ENCODE measurements around the gene TFE3. TPM values are rescaled to one million over a fixed set of nuclear protein-coding genes. Genes with fewer than 3 reads are reported as not detected.
"Not testable (repeated sequence)": the region's sequence is repeated elsewhere in the genome, so short reads cannot be mapped to it uniquely, and the experiment has no call there.

TFE3 gene
- total RNA-seq, 1 donor from 2014 or later, result 39.8 TPM

- Mint-ChIP-seq H3K4me1 (ENCODE audit: low read depth, unreplicated experiment) (no peaks in the 10 kb centered on the region), H3K27ac (ENCODE audit: unreplicated experiment) (no peak overlapping the region), H3K27me3 (ENCODE audit: unreplicated experiment) (no peaks in the 10 kb centered on the region), H3K9me3 (ENCODE audit: unreplicated experiment) (peaks cover 1% of the 10 kb centered on the region), H3K4me3 (ENCODE audit: unreplicated experiment) (no peak overlapping the region), H3K36me3 (ENCODE audit: unreplicated experiment) (no peaks in the 10 kb centered on the region)
- DNase-seq, result no peak
- TF ChIP-seq, protein P1, sequence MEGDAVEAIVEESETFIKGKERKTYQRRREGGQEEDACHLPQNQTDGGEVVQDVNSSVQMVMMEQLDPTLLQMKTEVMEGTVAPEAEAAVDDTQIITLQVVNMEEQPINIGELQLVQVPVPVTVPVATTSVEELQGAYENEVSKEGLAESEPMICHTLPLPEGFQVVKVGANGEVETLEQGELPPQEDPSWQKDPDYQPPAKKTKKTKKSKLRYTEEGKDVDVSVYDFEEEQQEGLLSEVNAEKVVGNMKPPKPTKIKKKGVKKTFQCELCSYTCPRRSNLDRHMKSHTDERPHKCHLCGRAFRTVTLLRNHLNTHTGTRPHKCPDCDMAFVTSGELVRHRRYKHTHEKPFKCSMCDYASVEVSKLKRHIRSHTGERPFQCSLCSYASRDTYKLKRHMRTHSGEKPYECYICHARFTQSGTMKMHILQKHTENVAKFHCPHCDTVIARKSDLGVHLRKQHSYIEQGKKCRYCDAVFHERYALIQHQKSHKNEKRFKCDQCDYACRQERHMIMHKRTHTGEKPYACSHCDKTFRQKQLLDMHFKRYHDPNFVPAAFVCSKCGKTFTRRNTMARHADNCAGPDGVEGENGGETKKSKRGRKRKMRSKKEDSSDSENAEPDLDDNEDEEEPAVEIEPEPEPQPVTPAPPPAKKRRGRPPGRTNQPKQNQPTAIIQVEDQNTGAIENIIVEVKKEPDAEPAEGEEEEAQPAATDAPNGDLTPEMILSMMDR (IDR thresholded peaks at IDR 0.05; ENCODE audit: partially characterized antibody, unreplicated experiment), result no peak
Observed at GRCh38 chrX:48989483-48989882, 53.7 kb downstream of the TFE3 start.

DNA sequence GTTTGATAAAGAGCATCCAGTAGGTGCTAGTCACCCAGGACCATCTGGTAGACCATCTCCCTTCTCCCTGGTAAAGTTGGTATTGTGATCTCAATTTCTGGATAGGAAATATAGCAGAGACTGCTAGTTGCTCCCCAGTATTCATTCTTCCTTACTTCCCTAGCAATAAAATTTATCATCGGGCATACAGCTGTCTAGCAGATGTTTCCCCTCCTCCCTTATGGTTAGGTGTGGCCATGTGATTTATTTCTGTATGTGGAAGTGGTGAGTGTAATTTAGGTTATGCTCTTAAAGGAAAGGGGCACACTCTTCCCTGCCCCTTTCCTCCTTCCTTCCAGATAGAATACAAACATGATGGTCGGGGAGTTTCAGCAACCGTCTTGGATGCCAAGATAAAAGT is 59.3 kb downstream of the TFE3 start:
- no peak for DNase-seq
- Mint-ChIP-seq H3K4me1 (ENCODE audit: low read depth, unreplicated experiment) (peaks cover under 1% of the 10 kb centered on the region), H3K27ac (ENCODE audit: unreplicated experiment) (no peak overlapping the region), H3K27me3 (ENCODE audit: unreplicated experiment) (no peaks in the 10 kb centered on the region), H3K36me3 (ENCODE audit: unreplicated experiment) (no peaks in the 10 kb centered on the region), H3K9me3 (ENCODE audit: unreplicated experiment) (peaks cover under 1% of the 10 kb centered on the region), H3K4me3 (ENCODE audit: unreplicated experiment) (no peak overlapping the region)
- TF ChIP-seq, protein P1 (IDR thresholded peaks at IDR 0.05; ENCODE audit: partially characterized antibody, unreplicated experiment), result no peak

- DNase-seq, result no peak
- peaks cover 3% of the 10 kb centered on the region for H3K27me3 Mint-ChIP-seq (ENCODE audit: unreplicated experiment)
- peaks cover 2% of the 10 kb centered on the region for H3K4me1 Mint-ChIP-seq (ENCODE audit: low read depth, unreplicated experiment)
- no peak overlapping the region for H3K4me3 Mint-ChIP-seq (ENCODE audit: unreplicated experiment)
- peaks cover 1% of the 10 kb centered on the region for H3K9me3 Mint-ChIP-seq (ENCODE audit: unreplicated experiment)
- H3K27ac Mint-ChIP-seq (ENCODE audit: unreplicated experiment), result no peak overlapping the region
- no peaks in the 10 kb centered on the region for H3K36me3 Mint-ChIP-seq (ENCODE audit: unreplicated experiment)
- TF ChIP-seq, protein P1 (IDR thresholded peaks at IDR 0.05; ENCODE audit: partially characterized antibody, unreplicated experiment), result no peak
Observed at GRCh38 chrX:48983081-48983480, 60.1 kb downstream of the TFE3 start.

DNA sequence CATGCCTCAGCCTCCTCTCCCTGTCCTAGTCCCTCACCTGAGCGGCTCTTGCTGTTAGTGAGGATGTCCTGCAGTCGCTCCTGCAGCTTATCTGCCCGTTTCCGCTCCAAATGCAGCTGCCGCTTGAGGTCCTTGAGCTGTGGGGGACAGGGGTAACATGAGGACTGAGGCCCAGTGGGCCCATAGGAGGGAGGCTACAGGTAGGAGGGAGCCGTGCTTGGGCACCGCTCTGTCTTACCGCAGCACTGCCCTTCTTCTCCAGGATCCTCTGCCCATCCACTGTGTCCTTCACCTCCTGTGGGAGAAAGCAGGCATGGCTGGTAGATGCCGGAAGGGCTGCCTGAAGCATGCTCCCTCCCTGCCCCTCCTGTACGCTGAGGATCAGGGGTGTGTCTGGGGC is 62.0 kb downstream of the TFE3 start:
- Mint-ChIP-seq H3K4me1 (ENCODE audit: low read depth, unreplicated experiment) (peaks cover 2% of the 10 kb centered on the region), H3K27me3 (ENCODE audit: unreplicated experiment) (peaks cover 3% of the 10 kb centered on the region), H3K36me3 (ENCODE audit: unreplicated experiment) (no peaks in the 10 kb centered on the region), H3K9me3 (ENCODE audit: unreplicated experiment) (peaks cover 1% of the 10 kb centered on the region), H3K4me3 (ENCODE audit: unreplicated experiment) (no peak overlapping the region), H3K27ac (ENCODE audit: unreplicated experiment) (no peak overlapping the region)
- TF ChIP-seq, protein P1 (IDR thresholded peaks at IDR 0.05; ENCODE audit: partially characterized antibody, unreplicated experiment), result no peak
- no peak for DNase-seq

GRCh38 chrX:48980341-48980740 is 62.8 kb downstream of the TFE3 start:
- not testable (repeated sequence) for DNase-seq; H3K36me3 Mint-ChIP-seq (ENCODE audit: unreplicated experiment); H3K9me3 Mint-ChIP-seq (ENCODE audit: unreplicated experiment); H3K27ac Mint-ChIP-seq (ENCODE audit: unreplicated experiment); H3K27me3 Mint-ChIP-seq (ENCODE audit: unreplicated experiment); H3K4me3 Mint-ChIP-seq (ENCODE audit: unreplicated experiment); H3K4me1 Mint-ChIP-seq (ENCODE audit: low read depth, unreplicated experiment)

Other genes starting within 250 kb of the TFE3 start
- gene HDAC6, start 241.3 kb downstream of the TFE3 start, total RNA-seq (ENCODE audit: unreplicated experiment), result 264 TPM
- not detected for gene ERAS, start 216.8 kb downstream of the TFE3 start, total RNA-seq (ENCODE audit: unreplicated experiment)
- gene PCSK1N, start 207.7 kb downstream of the TFE3 start, total RNA-seq (ENCODE audit: unreplicated experiment), result 127 TPM
- 71.8 TPM for gene TIMM17B, start 145.6 kb downstream of the TFE3 start, total RNA-seq (ENCODE audit: unreplicated experiment)
- gene PQBP1, start 145.4 kb downstream of the TFE3 start, total RNA-seq (ENCODE audit: unreplicated experiment), result 120 TPM
- gene SLC35A2, start 131.7 kb downstream of the TFE3 start, total RNA-seq (ENCODE audit: unreplicated experiment), result 22.1 TPM
- 16.5 TPM for gene PIM2, start 124.3 kb downstream of the TFE3 start, total RNA-seq (ENCODE audit: unreplicated experiment)
- 68.3 TPM for gene OTUD5, start 85.8 kb downstream of the TFE3 start, total RNA-seq (ENCODE audit: unreplicated experiment)
- gene KCND1, start 71.5 kb downstream of the TFE3 start, total RNA-seq (ENCODE audit: unreplicated experiment), result 7.2 TPM
- 129 TPM for gene GRIPAP1, start 41.1 kb downstream of the TFE3 start, total RNA-seq (ENCODE audit: unreplicated experiment)
- 17.6 TPM for gene CCDC120, start 15.6 kb upstream of the TFE3 start, total RNA-seq (ENCODE audit: unreplicated experiment)
- gene PRAF2, start 30.6 kb upstream of the TFE3 start, total RNA-seq (ENCODE audit: unreplicated experiment), result 41.5 TPM
- 66.4 TPM for gene WDR45, start 36.5 kb upstream of the TFE3 start, total RNA-seq (ENCODE audit: unreplicated experiment)
- 20.6 TPM for gene GPKOW, start 80.4 kb upstream of the TFE3 start, total RNA-seq (ENCODE audit: unreplicated experiment)
- 2.7 TPM for gene MAGIX, start 119.4 kb upstream of the TFE3 start, total RNA-seq (ENCODE audit: unreplicated experiment)
- gene PLP2, start 128.5 kb upstream of the TFE3 start, total RNA-seq (ENCODE audit: unreplicated experiment), result 12.2 TPM
- 1.6 TPM for gene PRICKLE3, start 143.0 kb upstream of the TFE3 start, total RNA-seq (ENCODE audit: unreplicated experiment)
- gene SYP, start 156.8 kb upstream of the TFE3 start, total RNA-seq (ENCODE audit: unreplicated experiment), result 291 TPM
- 0.47 TPM for gene CACNA1F, start 190.0 kb upstream of the TFE3 start, total RNA-seq (ENCODE audit: unreplicated experiment)
- 15.0 TPM for gene CCDC22, start 192.1 kb upstream of the TFE3 start, total RNA-seq (ENCODE audit: unreplicated experiment)
- 0.78 TPM for gene FOXP3, start 221.4 kb upstream of the TFE3 start, total RNA-seq (ENCODE audit: unreplicated experiment)
- gene PPP1R3F, start 226.4 kb upstream of the TFE3 start, total RNA-seq (ENCODE audit: unreplicated experiment), result 16.1 TPM

All from glutamatergic neuron (in vitro differentiated cells).